ENCODE measurements around the gene CRELD1.

CRELD1 gene

GRCh38 chr3:9903904-9904303, 29.7 kb upstream of the CRELD1 start:
- H3K27ac ChIP-seq (ENCODE audit: insufficient read depth, low read length, poor library complexity, severe bottlenecking): no peak overlapping the region
- DNase-seq: no peak

GRCh38 chr3:9906480-9906879, 27.2 kb upstream of the CRELD1 start:
- Histone ChIP-seq H3K36me3 (ENCODE audit: control insufficient read depth, insufficient read depth, low read length) (no peaks in the 10 kb centered on the region), H3K9me3 (ENCODE audit: control insufficient read depth, low read length) (no peaks in the 10 kb centered on the region), H3K27ac (ENCODE audit: insufficient read depth, low read length, poor library complexity, severe bottlenecking) (no peak overlapping the region), H3K27me3 (replicated peaks; ENCODE audit: control insufficient read depth, insufficient read depth, low read length, poor library complexity, severe bottlenecking) (no peaks in the 10 kb centered on the region), H3K4me1 (ENCODE audit: control insufficient read depth, insufficient read depth, low read length, poor library complexity, severe bottlenecking) (peaks cover 14% of the 10 kb centered on the region), H3K4me3 (ENCODE audit: insufficient read depth, low read depth, low read length, poor library complexity, severe bottlenecking) (no peak overlapping the region)
- DNase-seq: no peak

More at GRCh38 chr3:9903904-9904303, 29.7 kb upstream of the CRELD1 start:
- Histone ChIP-seq H3K36me3 (ENCODE audit: control insufficient read depth, insufficient read depth, low read length) (no peaks in the 10 kb centered on the region), H3K4me3 (ENCODE audit: insufficient read depth, low read depth, low read length, poor library complexity, severe bottlenecking) (no peak overlapping the region), H3K4me1 (ENCODE audit: control insufficient read depth, insufficient read depth, low read length, poor library complexity, severe bottlenecking) (peaks cover 14% of the 10 kb centered on the region), H3K9me3 (ENCODE audit: control insufficient read depth, low read length) (no peaks in the 10 kb centered on the region), H3K27me3 (replicated peaks; ENCODE audit: control insufficient read depth, insufficient read depth, low read length, poor library complexity, severe bottlenecking) (no peaks in the 10 kb centered on the region)

- no peaks in the 10 kb centered on the region for H3K27me3 ChIP-seq (replicated peaks; ENCODE audit: control insufficient read depth, insufficient read depth, low read length, poor library complexity, severe bottlenecking)
- peaks cover 5% of the 10 kb centered on the region for H3K4me1 ChIP-seq (ENCODE audit: control insufficient read depth, insufficient read depth, low read length, poor library complexity, severe bottlenecking)
- H3K36me3 ChIP-seq (ENCODE audit: control insufficient read depth, insufficient read depth, low read length): no peaks in the 10 kb centered on the region
- no peak for DNase-seq
- no peak overlapping the region for H3K4me3 ChIP-seq (ENCODE audit: insufficient read depth, low read depth, low read length, poor library complexity, severe bottlenecking)
- no peaks in the 10 kb centered on the region for H3K9me3 ChIP-seq (ENCODE audit: control insufficient read depth, low read length)
- no peak overlapping the region for H3K27ac ChIP-seq (ENCODE audit: insufficient read depth, low read length, poor library complexity, severe bottlenecking)
These were observed 25.3 kb upstream of the CRELD1 start for GRCh38 chr3:9908286-9908685.

GRCh38 chr3:9909221-9910013, 24.2 kb upstream of the CRELD1 start:
- no peaks in the 10 kb centered on the region for H3K9me3 ChIP-seq (ENCODE audit: control insufficient read depth, low read length)
- no peaks in the 10 kb centered on the region for H3K36me3 ChIP-seq (ENCODE audit: control insufficient read depth, insufficient read depth, low read length)
- no peak overlapping the region for H3K27ac ChIP-seq (ENCODE audit: insufficient read depth, low read length, poor library complexity, severe bottlenecking)
- H3K4me3 ChIP-seq (ENCODE audit: insufficient read depth, low read depth, low read length, poor library complexity, severe bottlenecking): no peak overlapping the region
- H3K4me1 ChIP-seq (ENCODE audit: control insufficient read depth, insufficient read depth, low read length, poor library complexity, severe bottlenecking): peaks cover 5% of the 10 kb centered on the region
- H3K27me3 ChIP-seq (replicated peaks; ENCODE audit: control insufficient read depth, insufficient read depth, low read length, poor library complexity, severe bottlenecking): no peaks in the 10 kb centered on the region
- no peak for DNase-seq

- H3K4me1 ChIP-seq (ENCODE audit: control insufficient read depth, insufficient read depth, low read length, poor library complexity, severe bottlenecking): peaks cover 9% of the 10 kb centered on the region
- no peaks in the 10 kb centered on the region for H3K36me3 ChIP-seq (ENCODE audit: control insufficient read depth, insufficient read depth, low read length)
- DNase-seq: no peak
- H3K27me3 ChIP-seq (replicated peaks; ENCODE audit: control insufficient read depth, insufficient read depth, low read length, poor library complexity, severe bottlenecking): no peaks in the 10 kb centered on the region
- no peaks in the 10 kb centered on the region for H3K9me3 ChIP-seq (ENCODE audit: control insufficient read depth, low read length)
- no peak overlapping the region for H3K27ac ChIP-seq (ENCODE audit: insufficient read depth, low read length, poor library complexity, severe bottlenecking)
- H3K4me3 ChIP-seq (ENCODE audit: insufficient read depth, low read depth, low read length, poor library complexity, severe bottlenecking): no peak overlapping the region
These were observed 21.8 kb upstream of the CRELD1 start for GRCh38 chr3:9911863-9912262.

GRCh38 chr3:9912294-9912935, 21.2 kb upstream of the CRELD1 start:
- H3K36me3 ChIP-seq (ENCODE audit: control insufficient read depth, insufficient read depth, low read length): no peaks in the 10 kb centered on the region
- peaks cover 9% of the 10 kb centered on the region for H3K4me1 ChIP-seq (ENCODE audit: control insufficient read depth, insufficient read depth, low read length, poor library complexity, severe bottlenecking)
- H3K4me3 ChIP-seq (ENCODE audit: insufficient read depth, low read depth, low read length, poor library complexity, severe bottlenecking): no peak overlapping the region
- no peaks in the 10 kb centered on the region for H3K9me3 ChIP-seq (ENCODE audit: control insufficient read depth, low read length)
- H3K27ac ChIP-seq (ENCODE audit: insufficient read depth, low read length, poor library complexity, severe bottlenecking): no peak overlapping the region
- no peaks in the 10 kb centered on the region for H3K27me3 ChIP-seq (replicated peaks; ENCODE audit: control insufficient read depth, insufficient read depth, low read length, poor library complexity, severe bottlenecking)
- no peak for DNase-seq

- Histone ChIP-seq H3K27me3 (replicated peaks; ENCODE audit: control insufficient read depth, insufficient read depth, low read length, poor library complexity, severe bottlenecking) (no peaks in the 10 kb centered on the region), H3K36me3 (ENCODE audit: control insufficient read depth, insufficient read depth, low read length) (no peaks in the 10 kb centered on the region), H3K4me1 (ENCODE audit: control insufficient read depth, insufficient read depth, low read length, poor library complexity, severe bottlenecking) (peaks cover 9% of the 10 kb centered on the region), H3K27ac (ENCODE audit: insufficient read depth, low read length, poor library complexity, severe bottlenecking) (no peak overlapping the region), H3K4me3 (ENCODE audit: insufficient read depth, low read depth, low read length, poor library complexity, severe bottlenecking) (no peak overlapping the region), H3K9me3 (ENCODE audit: control insufficient read depth, low read length) (no peaks in the 10 kb centered on the region)
- DNase-seq: no peak
These were observed 20.0 kb upstream of the CRELD1 start for GRCh38 chr3:9913601-9914000.

- no peak overlapping the region for H3K4me3 ChIP-seq (ENCODE audit: insufficient read depth, low read depth, low read length, poor library complexity, severe bottlenecking)
- no peaks in the 10 kb centered on the region for H3K27me3 ChIP-seq (replicated peaks; ENCODE audit: control insufficient read depth, insufficient read depth, low read length, poor library complexity, severe bottlenecking)
- no peaks in the 10 kb centered on the region for H3K36me3 ChIP-seq (ENCODE audit: control insufficient read depth, insufficient read depth, low read length)
- H3K9me3 ChIP-seq (ENCODE audit: control insufficient read depth, low read length): no peaks in the 10 kb centered on the region
- no peak overlapping the region for H3K27ac ChIP-seq (ENCODE audit: insufficient read depth, low read length, poor library complexity, severe bottlenecking)
- no peak for DNase-seq
- peaks cover 9% of the 10 kb centered on the region for H3K4me1 ChIP-seq (ENCODE audit: control insufficient read depth, insufficient read depth, low read length, poor library complexity, severe bottlenecking)
These were observed 19.6 kb upstream of the CRELD1 start for GRCh38 chr3:9914011-9914410.

GRCh38 chr3:9914559-9915253, 18.9 kb upstream of the CRELD1 start:
- DNase-seq: no peak
- peak overlapping the region; percentile 63 for H3K4me3 ChIP-seq (ENCODE audit: insufficient read depth, low read depth, low read length, poor library complexity, severe bottlenecking)
- no peak overlapping the region for H3K27ac ChIP-seq (ENCODE audit: insufficient read depth, low read length, poor library complexity, severe bottlenecking)

More at GRCh38 chr3:9914559-9915253, 18.9 kb upstream of the CRELD1 start:
- peaks cover 9% of the 10 kb centered on the region for H3K4me1 ChIP-seq (ENCODE audit: control insufficient read depth, insufficient read depth, low read length, poor library complexity, severe bottlenecking)
- H3K9me3 ChIP-seq (ENCODE audit: control insufficient read depth, low read length): no peaks in the 10 kb centered on the region
- H3K36me3 ChIP-seq (ENCODE audit: control insufficient read depth, insufficient read depth, low read length): no peaks in the 10 kb centered on the region
- no peaks in the 10 kb centered on the region for H3K27me3 ChIP-seq (replicated peaks; ENCODE audit: control insufficient read depth, insufficient read depth, low read length, poor library complexity, severe bottlenecking)

Data from effector memory CD4-positive, alpha-beta T cell (primary cell).